ENCODE measurements around the gene CHP2.

GRCh38 chr16:23726710-23727109 is 28.1 kb upstream of the CHP2 start:
- TF ChIP-seq, protein P1, sequence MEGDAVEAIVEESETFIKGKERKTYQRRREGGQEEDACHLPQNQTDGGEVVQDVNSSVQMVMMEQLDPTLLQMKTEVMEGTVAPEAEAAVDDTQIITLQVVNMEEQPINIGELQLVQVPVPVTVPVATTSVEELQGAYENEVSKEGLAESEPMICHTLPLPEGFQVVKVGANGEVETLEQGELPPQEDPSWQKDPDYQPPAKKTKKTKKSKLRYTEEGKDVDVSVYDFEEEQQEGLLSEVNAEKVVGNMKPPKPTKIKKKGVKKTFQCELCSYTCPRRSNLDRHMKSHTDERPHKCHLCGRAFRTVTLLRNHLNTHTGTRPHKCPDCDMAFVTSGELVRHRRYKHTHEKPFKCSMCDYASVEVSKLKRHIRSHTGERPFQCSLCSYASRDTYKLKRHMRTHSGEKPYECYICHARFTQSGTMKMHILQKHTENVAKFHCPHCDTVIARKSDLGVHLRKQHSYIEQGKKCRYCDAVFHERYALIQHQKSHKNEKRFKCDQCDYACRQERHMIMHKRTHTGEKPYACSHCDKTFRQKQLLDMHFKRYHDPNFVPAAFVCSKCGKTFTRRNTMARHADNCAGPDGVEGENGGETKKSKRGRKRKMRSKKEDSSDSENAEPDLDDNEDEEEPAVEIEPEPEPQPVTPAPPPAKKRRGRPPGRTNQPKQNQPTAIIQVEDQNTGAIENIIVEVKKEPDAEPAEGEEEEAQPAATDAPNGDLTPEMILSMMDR (IDR thresholded peaks at IDR 0.05; ENCODE audit: low read depth, low read length): no peak
- TF ChIP-seq POLR2A (IDR thresholded peaks at IDR 0.05; ENCODE audit: extremely low read depth, insufficient read length): no peak

Measured in NB4 (cell line).